NCI-H128 (cell line): ENCODE data around the gene LHFPL3.
"Not testable (repeated sequence)": the region's sequence is repeated elsewhere in the genome, so short reads cannot be mapped to it uniquely, and the experiment has no call there.

Experiments used
- DNase-seq: peaks from one replicate; lab custom pipeline; 2025; ENCODE audit not compliant: unreplicated experiment; lab: John Stamatoyannopoulos, UW

LHFPL3 gene

DNA sequence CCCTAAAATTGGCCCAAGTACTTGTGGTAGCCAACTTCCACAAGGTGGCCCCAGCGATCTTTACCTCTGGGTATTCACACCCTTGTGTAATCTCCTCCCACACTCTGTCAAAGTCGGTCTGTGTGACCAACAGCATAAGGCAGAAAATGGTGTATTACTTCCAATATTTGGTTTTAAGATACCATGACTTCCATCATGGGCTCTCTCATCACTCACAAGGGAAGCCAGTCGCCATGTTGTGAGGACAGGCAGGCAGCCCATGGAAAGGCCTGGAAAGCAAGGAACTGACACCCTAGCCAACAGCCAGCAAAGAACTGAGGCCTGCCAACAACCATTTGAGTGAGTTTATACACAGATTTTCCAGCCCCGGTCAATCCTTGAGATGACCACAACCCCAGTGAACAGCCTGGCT is 594.6 kb downstream of the LHFPL3 start:
- peak; percentile 65 for DNase-seq

DNA sequence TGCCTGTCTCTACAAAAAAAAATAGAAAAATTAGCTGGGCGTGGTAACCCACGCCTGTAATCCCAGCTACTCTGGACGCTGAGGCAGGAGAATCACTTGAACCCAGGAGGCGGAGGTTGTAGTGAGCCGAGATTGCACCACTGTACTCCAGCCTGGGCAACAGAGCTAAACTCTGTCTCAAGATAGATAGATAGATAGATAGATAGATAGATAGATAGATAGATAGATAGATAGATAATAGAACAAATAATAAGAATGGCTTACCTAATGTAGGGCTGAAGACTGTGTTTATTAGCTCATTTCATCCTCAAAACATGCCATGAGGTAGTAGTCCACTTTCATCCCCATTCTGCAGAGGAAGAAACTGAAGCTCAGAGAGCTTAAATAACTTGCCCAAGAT is 597.8 kb downstream of the LHFPL3 start:
- DNase-seq: not testable (repeated sequence)

DNA sequence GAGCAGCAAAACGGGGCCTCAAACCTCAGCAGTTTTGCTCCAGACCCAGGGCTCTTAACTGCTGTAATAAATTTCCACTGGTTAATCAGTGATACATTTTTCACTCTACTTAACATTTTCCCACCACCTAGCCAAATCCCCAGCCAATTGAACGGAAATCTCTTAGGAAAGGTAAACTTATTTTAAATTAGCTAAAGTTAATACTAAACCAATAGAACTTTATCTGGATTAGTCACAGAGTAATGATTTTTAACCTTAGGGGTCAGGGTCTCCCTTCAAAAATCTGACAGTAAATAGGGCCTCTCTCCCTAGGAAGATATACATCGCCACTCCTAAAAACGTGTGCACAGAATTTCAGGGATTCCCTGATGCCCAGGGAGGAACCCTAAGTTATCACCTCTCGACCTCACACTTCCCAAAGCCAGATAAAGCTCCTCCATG is 598.2 kb downstream of the LHFPL3 start:
- DNase-seq: no peak

DNA sequence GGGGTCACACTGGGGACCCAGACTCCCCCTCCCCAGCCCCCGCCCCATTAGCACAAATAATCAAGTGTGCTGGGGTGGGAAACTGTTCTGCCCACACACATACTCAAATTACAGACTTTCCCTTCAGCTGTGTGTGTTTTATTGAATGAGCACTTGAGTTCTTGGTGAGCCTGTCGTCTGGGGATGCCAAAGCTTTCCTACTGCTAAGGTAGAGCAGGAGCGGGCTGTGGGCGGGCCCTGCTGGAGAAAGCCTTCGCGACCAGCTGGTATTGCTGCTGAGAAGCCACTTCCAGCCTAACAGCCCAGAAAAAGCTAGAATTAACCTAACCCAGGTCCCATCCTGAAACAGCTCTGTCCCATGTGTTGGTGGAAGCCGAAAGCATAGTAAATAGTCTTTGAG is 598.7 kb downstream of the LHFPL3 start:
- DNase-seq: no peak

DNA sequence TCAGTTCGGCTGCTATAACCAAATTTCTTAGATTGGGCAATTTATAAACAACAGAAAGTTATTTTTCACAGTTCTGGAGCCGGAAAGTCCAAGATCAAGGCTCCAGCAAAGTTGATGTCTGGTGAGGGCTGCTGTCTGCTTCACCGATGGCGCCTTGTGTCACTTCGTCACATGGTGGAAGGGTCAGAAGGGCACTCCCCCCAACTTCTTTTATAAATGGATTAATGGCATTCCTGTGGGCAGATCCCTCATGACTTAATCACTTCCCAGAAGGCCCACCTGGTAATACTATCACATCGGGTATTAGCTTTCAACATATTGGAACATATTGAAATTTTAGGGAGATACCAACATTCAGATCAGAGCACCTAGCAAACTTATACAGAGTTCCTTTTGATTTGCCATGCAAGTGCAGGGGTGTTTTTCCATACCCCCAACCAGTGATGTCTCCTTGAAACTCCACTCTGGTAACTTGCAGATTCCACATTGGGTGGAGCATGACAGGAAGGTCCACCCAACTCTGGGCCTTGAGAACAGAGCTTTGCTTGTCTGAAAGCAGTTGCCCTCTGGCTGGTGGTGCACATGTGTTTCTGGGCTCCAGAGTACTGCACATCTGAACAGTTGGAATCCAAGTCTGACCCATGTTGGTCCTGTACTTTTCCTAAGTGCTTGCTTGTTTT is 600.5 kb downstream of the LHFPL3 start:
- DNase-seq: no peak

- DNase-seq: no peak
These were observed 601.5 kb downstream of the LHFPL3 start for GRCh38 chr7:104929921-104930320.

GRCh38 chr7:104931181-104931781 is 602.9 kb downstream of the LHFPL3 start:
- DNase-seq: no peak

DNA sequence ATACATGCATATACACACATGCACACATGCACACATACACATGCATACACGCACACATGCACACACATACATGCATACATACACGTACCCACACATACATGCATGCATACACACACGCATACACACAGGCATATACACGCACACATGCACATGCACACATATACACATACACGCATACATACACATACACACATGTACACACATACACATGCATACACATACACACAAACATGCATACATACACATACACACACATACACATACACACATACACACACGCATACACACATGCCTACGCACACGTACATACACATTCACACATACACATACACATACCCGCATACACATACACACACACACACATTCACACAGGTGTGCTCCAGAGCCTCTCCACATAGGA is 604.6 kb downstream of the LHFPL3 start:
- no peak for DNase-seq

- no peak for DNase-seq
These were observed 605.2 kb downstream of the LHFPL3 start for GRCh38 chr7:104933521-104933988.

DNA sequence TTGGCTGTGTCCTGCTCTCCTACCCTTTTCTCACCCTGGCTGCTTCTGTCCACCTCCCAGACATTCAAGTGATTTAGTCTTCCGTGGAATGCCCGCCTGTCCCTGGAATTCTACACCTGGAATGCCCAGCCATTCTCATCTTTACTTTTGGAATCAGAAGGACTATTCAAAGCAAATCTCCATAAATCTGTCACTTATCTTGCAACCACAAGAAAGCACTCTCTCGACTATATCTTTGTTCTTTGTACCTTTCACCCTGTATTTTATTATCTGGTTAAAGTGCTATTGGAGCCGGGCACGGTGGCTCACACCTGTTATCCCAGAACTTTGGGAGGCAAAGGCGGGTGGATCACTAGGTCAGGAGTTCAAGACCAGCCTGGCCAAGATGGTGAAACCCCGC is 606.3 kb downstream of the LHFPL3 start:
- no peak for DNase-seq

- no peak for DNase-seq
These were observed 606.9 kb downstream of the LHFPL3 start for GRCh38 chr7:104935276-104935675.

DNA sequence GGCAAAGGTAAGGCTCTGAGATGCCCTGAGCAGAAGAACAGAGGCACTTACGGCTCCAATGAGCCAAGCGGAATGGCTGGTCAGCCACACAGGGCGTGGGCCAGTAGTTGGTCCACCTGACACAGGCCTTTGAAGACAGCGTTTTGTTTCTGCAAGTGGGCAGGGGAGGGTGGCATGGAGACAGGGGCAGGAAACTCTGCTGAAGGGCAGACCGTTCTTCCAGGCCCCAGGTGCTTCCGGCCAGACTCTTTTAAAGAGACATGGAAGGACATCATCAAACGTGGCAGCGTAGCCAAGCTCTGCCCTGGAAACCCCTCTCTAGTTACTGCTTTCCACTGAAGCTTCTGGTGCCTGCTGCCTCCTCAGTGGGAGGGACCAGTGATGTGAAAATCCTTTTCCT is 608.1 kb downstream of the LHFPL3 start:
- DNase-seq: no peak

DNA sequence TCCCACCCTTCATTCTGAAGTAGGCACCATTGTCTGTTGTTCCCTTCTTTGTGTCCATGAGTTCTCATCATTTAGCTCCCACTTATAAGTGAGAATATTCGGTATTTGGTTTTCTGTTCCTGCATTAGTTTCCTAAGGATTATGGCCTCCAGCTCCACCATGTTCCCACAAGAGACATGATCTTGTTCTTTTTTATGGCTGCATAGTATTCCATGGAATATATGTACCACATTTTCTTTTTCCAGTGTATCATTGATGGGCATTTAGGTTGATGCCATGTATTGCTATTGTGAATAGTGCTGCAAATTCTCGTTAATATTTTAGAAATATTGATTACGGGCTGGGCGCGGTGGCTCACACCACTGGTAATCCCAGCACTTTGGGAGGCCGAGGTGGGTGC is 609.1 kb downstream of the LHFPL3 start:
- not testable (repeated sequence) for DNase-seq

GRCh38 chr7:104938741-104939390 is 610.5 kb downstream of the LHFPL3 start:
- no peak for DNase-seq

DNA sequence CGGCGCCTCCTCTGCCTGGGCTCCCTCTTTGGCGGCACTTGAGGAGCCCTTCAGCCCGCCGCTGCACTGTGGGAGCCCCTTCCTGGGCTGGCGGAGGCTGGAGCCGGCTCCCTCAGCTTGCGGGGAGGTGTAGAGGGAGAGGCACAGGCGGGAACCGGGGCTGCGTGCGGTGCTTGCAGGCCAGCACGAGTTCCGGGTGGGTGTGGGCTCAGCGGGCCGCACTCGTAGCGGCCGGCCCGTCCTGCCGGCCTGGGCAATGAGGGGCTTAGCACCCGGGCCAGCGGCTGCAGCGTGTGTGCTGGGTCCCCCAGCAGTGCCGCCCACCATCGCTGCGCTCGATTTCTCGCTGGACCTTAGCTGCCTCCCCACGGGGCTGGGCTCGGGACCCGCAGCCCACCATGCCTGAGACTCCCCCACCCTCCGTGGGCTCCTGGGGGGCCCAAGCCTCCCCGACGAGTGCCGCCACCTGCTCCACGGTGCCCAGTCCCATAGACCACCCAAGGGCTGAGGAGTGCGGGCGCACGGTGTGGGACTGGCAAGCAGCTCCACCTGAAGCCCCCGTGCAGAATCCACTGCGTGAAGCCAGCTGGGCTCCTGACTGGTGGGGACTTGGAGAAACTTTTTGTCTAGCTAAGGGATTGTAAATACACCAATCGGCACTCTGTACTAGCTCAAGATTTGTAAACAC is 611.8 kb downstream of the LHFPL3 start:
- no peak for DNase-seq

- peak; percentile 66 for DNase-seq
These were observed 615.3 kb downstream of the LHFPL3 start for GRCh38 chr7:104943502-104944343.

DNA sequence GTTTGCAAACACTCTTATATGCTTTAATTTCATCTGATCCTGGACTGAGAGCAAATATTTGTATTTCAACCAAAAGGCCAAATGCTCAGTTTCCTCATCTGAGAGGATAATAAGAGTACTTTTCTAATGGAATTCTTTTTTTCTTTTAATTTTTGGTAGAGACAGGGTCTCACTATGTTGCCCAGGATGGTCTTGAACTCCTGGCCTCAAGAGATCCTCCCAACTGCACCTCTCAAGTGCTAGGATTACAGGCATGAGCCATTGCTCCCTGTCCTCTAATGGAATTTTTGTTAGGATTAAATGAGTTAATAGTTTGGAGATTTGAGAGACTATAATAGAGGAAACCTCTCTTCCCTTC is 617.2 kb downstream of the LHFPL3 start:
- DNase-seq: no peak

- DNase-seq: no peak
These were observed 617.9 kb downstream of the LHFPL3 start for GRCh38 chr7:104946338-104946737.

- DNase-seq: no peak
These were observed 621.6 kb downstream of the LHFPL3 start for GRCh38 chr7:104950006-104950405.

- no peak for DNase-seq
These were observed 622.4 kb downstream of the LHFPL3 start for GRCh38 chr7:104950754-104951153.

DNA sequence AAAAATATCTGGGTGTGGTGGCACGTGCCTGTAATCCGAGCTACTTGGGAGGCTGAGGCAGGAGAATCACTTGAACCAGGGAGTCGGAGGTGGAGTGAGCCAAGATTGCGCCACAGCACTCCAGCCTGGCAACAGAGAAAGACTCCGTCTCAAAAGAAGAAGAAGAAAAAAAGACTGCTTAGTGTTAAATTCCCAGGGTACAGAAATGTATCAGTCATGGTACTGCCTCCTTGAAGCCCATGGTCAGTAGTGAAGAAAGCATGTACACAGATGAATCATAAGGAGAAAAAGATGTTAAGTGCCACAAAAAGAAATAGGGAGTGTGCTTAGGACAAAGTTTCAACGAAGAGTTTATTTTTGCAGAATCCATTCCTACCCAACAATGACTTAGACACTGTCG is 623.1 kb downstream of the LHFPL3 start:
- no peak for DNase-seq
